GM23338 (cell line): Measurements from ENCODE around the gene SRR. TPM values are rescaled to one million over a fixed set of nuclear protein-coding genes. Genes with fewer than 3 reads are reported as not detected.

Source experiments
- ATAC-seq: fragments of 200-7000 bp; cut with Tn5 transposase; 3 replicates; pipeline ENCODE4 v1.9.1; 2020
- DNase-seq: peaks from one replicate; pipeline ENCODE4 v3.0.0-alpha.2; 2015; ENCODE audit warnings: low spot score
- H2AFZ ChIP-seq: fragments of 200-600 bp; sonication (generic); 2 replicates; pipeline ENCODE4 v1.8.0; 2016; ENCODE audit warnings: antibody characterized with exemption, mild to moderate bottlenecking, moderate library complexity
- H3F3A ChIP-seq: fragments of 200-600 bp; sonication (generic); replicated peaks from 2 replicates; pipeline ENCODE4 v1.8.0; 2017; ENCODE audit warnings: antibody characterized with exemption, mixed run types, low read depth
- H3K27ac ChIP-seq: fragments of 200-600 bp; sonication (generic); 2 replicates; pipeline ENCODE4 v1.6.1; 2016; ENCODE audit warnings: low read depth
- H3K27me3 ChIP-seq: fragments of 200-600 bp; sonication (generic); 2 replicates; pipeline ENCODE4 v1.8.0; 2016; ENCODE audit warnings: mild to moderate bottlenecking, mixed run types, moderate library complexity; ENCODE audit not compliant: insufficient read depth
- H3K36me3 ChIP-seq: fragments of 200-600 bp; sonication (generic); 2 replicates; pipeline ENCODE4 v1.8.0; 2016; ENCODE audit warnings: mild to moderate bottlenecking; ENCODE audit not compliant: insufficient read depth
- H3K4me1 ChIP-seq: fragments of 200-600 bp; sonication (generic); 2 replicates; pipeline ENCODE4 v1.8.0; 2016; ENCODE audit warnings: mild to moderate bottlenecking, moderate library complexity; ENCODE audit not compliant: insufficient read depth
- H3K4me2 ChIP-seq: fragments of 200-600 bp; sonication (generic); 2 replicates; pipeline ENCODE4 v1.7.1; 2017; ENCODE audit warnings: mixed run types
- H3K4me3 ChIP-seq: fragments of 200-600 bp; sonication (generic); 2 replicates; pipeline ENCODE4 v1.6.1; 2016; ENCODE audit warnings: mixed run types
- H3K79me2 ChIP-seq: fragments of 200-600 bp; sonication (generic); replicated peaks from 2 replicates; pipeline ENCODE4 v1.8.0; 2017; ENCODE audit warnings: mild to moderate bottlenecking; ENCODE audit not compliant: insufficient read depth
- H3K9me2 ChIP-seq: fragments of 200-600 bp; sonication (generic); 2 replicates; pipeline ENCODE4 v1.8.0; 2017; ENCODE audit not compliant: insufficient read depth
- H4K20me1 ChIP-seq: fragments of 200-600 bp; sonication (generic); replicated peaks from 2 replicates; pipeline ENCODE4 v1.8.0; 2017; ENCODE audit warnings: mild to moderate bottlenecking; ENCODE audit not compliant: insufficient read depth
- H3K27ac Mint-ChIP-seq: 2 replicates; pipeline ENCODE4 v1.8.0; 2020; ENCODE audit warnings: inconsistent platforms, mild to moderate bottlenecking, moderate library complexity, mixed read lengths
- H3K27me3 Mint-ChIP-seq: 3 replicates; pipeline ENCODE4 v1.8.0; 2022; ENCODE audit warnings: low read depth, mild to moderate bottlenecking, moderate library complexity, mixed read lengths, inconsistent platforms; ENCODE audit not compliant: insufficient read depth, poor library complexity
- H3K36me3 Mint-ChIP-seq: 3 replicates; pipeline ENCODE4 v1.8.0; 2021; ENCODE audit warnings: low read depth, mild to moderate bottlenecking, inconsistent platforms, moderate library complexity, mixed read lengths
- H3K4me1 Mint-ChIP-seq: 3 replicates; pipeline ENCODE4 v1.8.0; 2020; ENCODE audit warnings: mild to moderate bottlenecking, inconsistent platforms, mixed read lengths
- H3K4me3 Mint-ChIP-seq: 3 replicates; pipeline ENCODE4 v1.8.0; 2021; ENCODE audit warnings: moderate library complexity, mild to moderate bottlenecking, inconsistent platforms, mixed read lengths
- H3K9me3 Mint-ChIP-seq: 3 replicates; pipeline ENCODE4 v1.8.0; 2020; ENCODE audit warnings: moderate library complexity, mild to moderate bottlenecking, inconsistent platforms, mixed read lengths
- CREB1 ChIP-seq: fragments of 250-450 bp; sonication (Bioruptor Pico); IDR thresholded peaks from 2 replicates; pipeline ENCODE4 v1.5.0; 2020; ENCODE audit warnings: low read depth, mild to moderate bottlenecking, moderate library complexity
- EZH2 ChIP-seq: fragments of 200-600 bp; sonication (generic); IDR thresholded peaks from one replicate; pipeline ENCODE4 v1.8.0; 2017; ENCODE audit warnings: antibody characterized with exemption, mild to moderate bottlenecking, low read depth; ENCODE audit not compliant: unreplicated experiment
- JUNB ChIP-seq: IDR thresholded peaks from one replicate; pipeline ENCODE4 v1.6.1; 2016; ENCODE audit warnings: antibody characterized with exemption; ENCODE audit not compliant: unreplicated experiment
- NANOG ChIP-seq: IDR thresholded peaks from 2 replicates; pipeline ENCODE4 v1.6.1; 2016; ENCODE audit warnings: antibody characterized with exemption, borderline replicate concordance
- POLR2AphosphoS5 ChIP-seq: IDR thresholded peaks from 2 replicates; pipeline ENCODE4 v1.6.1; 2016; ENCODE audit warnings: antibody characterized with exemption, low read depth
- STAT1 ChIP-seq: IDR thresholded peaks from one replicate; pipeline ENCODE4 v1.6.1; 2016; ENCODE audit warnings: antibody characterized with exemption; ENCODE audit not compliant: unreplicated experiment
- ZNF114 ChIP-seq: fragments of 250-450 bp; sonication (Bioruptor Pico); IDR thresholded peaks from 2 replicates; pipeline ENCODE4 v1.5.0; 2020; ENCODE audit warnings: mild to moderate bottlenecking, moderate library complexity
- ZNF331 ChIP-seq: fragments of 250-450 bp; sonication (Bioruptor Pico); IDR thresholded peaks from 2 replicates; pipeline ENCODE4 v1.5.0; 2020; ENCODE audit warnings: low read depth, mild to moderate bottlenecking, moderate library complexity
- polyA plus RNA-seq: library from polyadenylated mRNA; unstranded; fragments of >200 nt; fragmentation: Nextera tagmentation; extraction: Ambion mirVana; gene quantifications from 2 replicates; pipeline ENCODE4 v1.2.1, GENCODE V29; 2016
- total RNA-seq: library from RNA; depleted of rRNA; stranded (reverse); fragments of >200 nt; shearing (Covaris generic); gene quantifications from 2 replicates; pipeline ENCODE4 v1.2.3, GENCODE V29; 2014
- TF ChIP-seq, protein P1 (sequence below): IDR thresholded peaks from 2 replicates; pipeline ENCODE4 v1.6.1; 2016; ENCODE audit warnings: antibody characterized with exemption
- TF ChIP-seq, protein P2 (sequence below), 2 experiments: fragments of 200-600 bp in 1 of 2; sonication (generic) in 1 of 2; conservative IDR thresholded peaks; 2 replicates each; pipeline versions ENCODE4 v1.5.1 to v1.6.1; 2016 to 2017; ENCODE audit warnings: antibody characterized with exemption in 2 of 2, low read depth in 2 of 2, mild to moderate bottlenecking in 2 of 2, moderate library complexity in 1 of 2
- TF ChIP-seq, protein P3 (sequence below): IDR thresholded peaks from one replicate; pipeline ENCODE4 v1.6.1; 2018; ENCODE audit warnings: antibody characterized with exemption; ENCODE audit not compliant: unreplicated experiment

Gene SRR
- total and polyA plus RNA-seq, 2 experiments from 2014 or later: 2.8 to 5.4 TPM

DNA sequence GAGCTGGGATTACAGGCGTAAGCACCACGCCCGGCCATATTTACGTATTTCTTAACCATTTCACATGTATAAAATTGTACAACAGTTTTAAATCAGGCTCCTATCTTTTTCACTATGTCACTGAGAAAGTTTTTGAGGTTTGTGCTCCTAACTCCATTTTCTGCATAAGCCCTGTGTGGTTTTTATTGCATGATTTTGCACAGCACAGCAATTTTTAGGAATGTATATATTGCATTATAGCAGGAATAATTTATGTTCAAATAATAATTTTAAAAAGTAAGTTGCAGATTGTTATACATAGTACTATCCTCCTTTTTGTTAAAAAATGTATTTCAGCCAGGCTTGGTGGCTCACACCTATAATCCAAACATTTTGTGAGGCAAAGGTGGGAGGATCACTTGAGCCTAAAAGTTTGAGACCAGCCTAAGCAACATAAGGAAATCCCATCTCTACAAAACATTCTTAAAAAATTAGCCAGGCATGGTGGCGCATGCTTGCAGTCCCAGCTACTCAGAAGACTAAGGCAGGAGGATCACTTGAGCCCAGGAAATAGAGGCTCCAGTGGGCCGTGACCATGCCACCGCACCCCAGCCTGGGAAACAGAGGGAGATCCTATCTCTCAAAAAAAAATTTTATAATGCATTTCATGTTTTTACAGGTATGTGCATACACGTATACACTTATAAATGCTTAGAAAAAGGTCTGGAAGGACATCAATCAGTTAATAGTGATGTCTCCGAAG is 26.1 kb upstream of the SRR start:
- Mint-ChIP-seq H3K27me3 (peaks cover 4% of the 10 kb centered on the region), H3K27ac (no peak overlapping the region), H3K4me1 (no peaks in the 10 kb centered on the region), H3K36me3 (peaks cover 33% of the 10 kb centered on the region), H3K9me3 (no peaks in the 10 kb centered on the region), H3K4me3 (no peak overlapping the region)
- no peak overlapping the region for H3K4me2 ChIP-seq
- H3F3A ChIP-seq: peaks cover 16% of the 10 kb centered on the region; the same call in 1 of the 2 replicates
- H3K4me3 ChIP-seq: no peak overlapping the region
- H3K9me2 ChIP-seq: no peaks in the 10 kb centered on the region
- H3K79me2 ChIP-seq: no peaks in the 10 kb centered on the region
- no peaks in the 10 kb centered on the region for H3K27me3 ChIP-seq
- H4K20me1 ChIP-seq: peaks cover 7% of the 10 kb centered on the region; the same call in 1 of the 2 replicates
- TF ChIP-seq CREB1 (CRISPR knock-in tag): no peak
- H3K4me1 ChIP-seq: no peaks in the 10 kb centered on the region
- peaks cover 11% of the 10 kb centered on the region for H3K36me3 ChIP-seq
- no peak overlapping the region for H2AFZ ChIP-seq
- H3K27ac ChIP-seq: no peak overlapping the region
- DNase-seq: no peak
- no peak for ATAC-seq

DNA sequence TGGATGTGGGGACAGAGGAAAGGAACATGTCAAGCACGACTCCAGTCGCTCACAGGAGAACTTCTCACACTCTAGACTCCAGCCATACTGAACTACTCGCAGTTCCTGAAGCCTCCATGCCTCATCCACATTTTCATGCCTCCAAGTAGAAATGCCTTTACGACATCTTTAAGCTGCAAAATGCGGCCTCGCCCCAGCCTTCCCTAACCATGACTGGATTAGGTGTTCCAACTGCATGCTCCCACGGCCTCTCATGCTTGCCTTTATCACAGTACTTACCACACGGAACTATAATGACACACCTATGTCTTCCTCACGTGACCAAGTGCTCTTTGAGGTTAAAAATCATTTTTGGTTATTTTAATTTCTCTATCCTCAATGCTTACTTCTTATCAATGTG is 24.0 kb upstream of the SRR start:
- no peak overlapping the region for H2AFZ ChIP-seq
- Mint-ChIP-seq H3K27ac (no peak overlapping the region), H3K4me1 (no peaks in the 10 kb centered on the region), H3K4me3 (no peak overlapping the region), H3K36me3 (peaks cover 45% of the 10 kb centered on the region), H3K9me3 (no peaks in the 10 kb centered on the region), H3K27me3 (peaks cover 4% of the 10 kb centered on the region)
- no peak overlapping the region for H3K4me3 ChIP-seq
- H3F3A ChIP-seq: peaks cover 19% of the 10 kb centered on the region; the same call in 1 of the 2 replicates
- no peak overlapping the region for H3K4me2 ChIP-seq
- H4K20me1 ChIP-seq: peaks cover 7% of the 10 kb centered on the region; the same call in 1 of the 2 replicates
- H3K27ac ChIP-seq: no peak overlapping the region
- DNase-seq: no peak
- H3K79me2 ChIP-seq: no peaks in the 10 kb centered on the region
- H3K27me3 ChIP-seq: no peaks in the 10 kb centered on the region
- peaks cover 14% of the 10 kb centered on the region for H3K36me3 ChIP-seq
- no peaks in the 10 kb centered on the region for H3K4me1 ChIP-seq
- ATAC-seq: no peak
- no peaks in the 10 kb centered on the region for H3K9me2 ChIP-seq
- TF ChIP-seq, protein P1, sequence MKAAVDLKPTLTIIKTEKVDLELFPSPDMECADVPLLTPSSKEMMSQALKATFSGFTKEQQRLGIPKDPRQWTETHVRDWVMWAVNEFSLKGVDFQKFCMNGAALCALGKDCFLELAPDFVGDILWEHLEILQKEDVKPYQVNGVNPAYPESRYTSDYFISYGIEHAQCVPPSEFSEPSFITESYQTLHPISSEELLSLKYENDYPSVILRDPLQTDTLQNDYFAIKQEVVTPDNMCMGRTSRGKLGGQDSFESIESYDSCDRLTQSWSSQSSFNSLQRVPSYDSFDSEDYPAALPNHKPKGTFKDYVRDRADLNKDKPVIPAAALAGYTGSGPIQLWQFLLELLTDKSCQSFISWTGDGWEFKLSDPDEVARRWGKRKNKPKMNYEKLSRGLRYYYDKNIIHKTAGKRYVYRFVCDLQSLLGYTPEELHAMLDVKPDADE: no peak
- TF ChIP-seq ZNF114 (CRISPR knock-in tag) (no peak), POLR2AphosphoS5 (no peak), STAT1 (no peak), CREB1 (CRISPR knock-in tag) (no peak), ZNF331 (CRISPR knock-in tag) (no peak), JUNB (no peak), NANOG (no peak), EZH2 (no peak)
- TF ChIP-seq, protein P2, sequence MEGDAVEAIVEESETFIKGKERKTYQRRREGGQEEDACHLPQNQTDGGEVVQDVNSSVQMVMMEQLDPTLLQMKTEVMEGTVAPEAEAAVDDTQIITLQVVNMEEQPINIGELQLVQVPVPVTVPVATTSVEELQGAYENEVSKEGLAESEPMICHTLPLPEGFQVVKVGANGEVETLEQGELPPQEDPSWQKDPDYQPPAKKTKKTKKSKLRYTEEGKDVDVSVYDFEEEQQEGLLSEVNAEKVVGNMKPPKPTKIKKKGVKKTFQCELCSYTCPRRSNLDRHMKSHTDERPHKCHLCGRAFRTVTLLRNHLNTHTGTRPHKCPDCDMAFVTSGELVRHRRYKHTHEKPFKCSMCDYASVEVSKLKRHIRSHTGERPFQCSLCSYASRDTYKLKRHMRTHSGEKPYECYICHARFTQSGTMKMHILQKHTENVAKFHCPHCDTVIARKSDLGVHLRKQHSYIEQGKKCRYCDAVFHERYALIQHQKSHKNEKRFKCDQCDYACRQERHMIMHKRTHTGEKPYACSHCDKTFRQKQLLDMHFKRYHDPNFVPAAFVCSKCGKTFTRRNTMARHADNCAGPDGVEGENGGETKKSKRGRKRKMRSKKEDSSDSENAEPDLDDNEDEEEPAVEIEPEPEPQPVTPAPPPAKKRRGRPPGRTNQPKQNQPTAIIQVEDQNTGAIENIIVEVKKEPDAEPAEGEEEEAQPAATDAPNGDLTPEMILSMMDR (conservative IDR thresholded peaks at IDR 0.05; ENCODE audit: low read depth in 2 of 2): no peak
- TF ChIP-seq, protein P3, sequence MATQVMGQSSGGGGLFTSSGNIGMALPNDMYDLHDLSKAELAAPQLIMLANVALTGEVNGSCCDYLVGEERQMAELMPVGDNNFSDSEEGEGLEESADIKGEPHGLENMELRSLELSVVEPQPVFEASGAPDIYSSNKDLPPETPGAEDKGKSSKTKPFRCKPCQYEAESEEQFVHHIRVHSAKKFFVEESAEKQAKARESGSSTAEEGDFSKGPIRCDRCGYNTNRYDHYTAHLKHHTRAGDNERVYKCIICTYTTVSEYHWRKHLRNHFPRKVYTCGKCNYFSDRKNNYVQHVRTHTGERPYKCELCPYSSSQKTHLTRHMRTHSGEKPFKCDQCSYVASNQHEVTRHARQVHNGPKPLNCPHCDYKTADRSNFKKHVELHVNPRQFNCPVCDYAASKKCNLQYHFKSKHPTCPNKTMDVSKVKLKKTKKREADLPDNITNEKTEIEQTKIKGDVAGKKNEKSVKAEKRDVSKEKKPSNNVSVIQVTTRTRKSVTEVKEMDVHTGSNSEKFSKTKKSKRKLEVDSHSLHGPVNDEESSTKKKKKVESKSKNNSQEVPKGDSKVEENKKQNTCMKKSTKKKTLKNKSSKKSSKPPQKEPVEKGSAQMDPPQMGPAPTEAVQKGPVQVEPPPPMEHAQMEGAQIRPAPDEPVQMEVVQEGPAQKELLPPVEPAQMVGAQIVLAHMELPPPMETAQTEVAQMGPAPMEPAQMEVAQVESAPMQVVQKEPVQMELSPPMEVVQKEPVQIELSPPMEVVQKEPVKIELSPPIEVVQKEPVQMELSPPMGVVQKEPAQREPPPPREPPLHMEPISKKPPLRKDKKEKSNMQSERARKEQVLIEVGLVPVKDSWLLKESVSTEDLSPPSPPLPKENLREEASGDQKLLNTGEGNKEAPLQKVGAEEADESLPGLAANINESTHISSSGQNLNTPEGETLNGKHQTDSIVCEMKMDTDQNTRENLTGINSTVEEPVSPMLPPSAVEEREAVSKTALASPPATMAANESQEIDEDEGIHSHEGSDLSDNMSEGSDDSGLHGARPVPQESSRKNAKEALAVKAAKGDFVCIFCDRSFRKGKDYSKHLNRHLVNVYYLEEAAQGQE: no peak
